Measurements from ENCODE around the gene KCNK7.

The KCNK7 gene

DNA sequence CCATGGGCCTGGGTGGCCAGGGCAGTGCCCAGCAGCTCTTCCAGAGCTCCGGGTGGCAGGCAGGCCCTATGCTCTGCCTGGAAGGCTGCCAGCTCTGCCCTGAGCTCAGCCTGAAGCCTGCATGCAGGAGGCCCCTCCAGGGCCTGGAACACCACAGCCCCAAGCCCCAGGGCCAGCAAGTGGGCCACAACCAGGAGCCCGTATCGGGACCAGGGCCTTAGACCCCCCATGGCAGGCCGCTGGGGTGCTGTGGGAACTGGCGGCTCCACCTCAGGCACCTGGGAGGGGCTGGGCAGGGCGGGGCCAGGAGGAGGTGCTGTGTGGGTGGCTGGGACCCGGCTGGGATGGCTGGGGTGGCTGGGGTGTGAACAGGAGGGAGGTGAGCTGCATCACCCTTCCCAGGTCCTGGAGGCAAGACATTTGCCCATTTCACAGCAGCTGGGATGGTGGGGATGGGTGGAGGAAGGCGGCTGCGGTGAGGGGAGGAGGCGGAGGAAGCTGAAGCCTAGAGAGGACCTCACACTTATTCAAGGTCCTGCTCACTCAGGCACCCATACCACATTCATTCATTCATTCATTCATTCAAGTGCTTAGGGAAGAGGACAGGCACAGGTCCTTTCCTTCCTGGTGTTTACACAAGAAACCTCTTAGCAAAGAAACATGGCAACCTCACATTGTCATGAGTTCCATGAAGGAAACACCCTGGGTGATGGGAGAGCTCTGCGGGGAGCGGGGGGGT lies at the start of gene KCNK7:
Gene KCNK7, minus strand, starts transcription at position 258 of the 739 bp plus-strand sequence. Its CDS starts 28 bp downstream, at position 230.
- TF ChIP-seq, protein P1, sequence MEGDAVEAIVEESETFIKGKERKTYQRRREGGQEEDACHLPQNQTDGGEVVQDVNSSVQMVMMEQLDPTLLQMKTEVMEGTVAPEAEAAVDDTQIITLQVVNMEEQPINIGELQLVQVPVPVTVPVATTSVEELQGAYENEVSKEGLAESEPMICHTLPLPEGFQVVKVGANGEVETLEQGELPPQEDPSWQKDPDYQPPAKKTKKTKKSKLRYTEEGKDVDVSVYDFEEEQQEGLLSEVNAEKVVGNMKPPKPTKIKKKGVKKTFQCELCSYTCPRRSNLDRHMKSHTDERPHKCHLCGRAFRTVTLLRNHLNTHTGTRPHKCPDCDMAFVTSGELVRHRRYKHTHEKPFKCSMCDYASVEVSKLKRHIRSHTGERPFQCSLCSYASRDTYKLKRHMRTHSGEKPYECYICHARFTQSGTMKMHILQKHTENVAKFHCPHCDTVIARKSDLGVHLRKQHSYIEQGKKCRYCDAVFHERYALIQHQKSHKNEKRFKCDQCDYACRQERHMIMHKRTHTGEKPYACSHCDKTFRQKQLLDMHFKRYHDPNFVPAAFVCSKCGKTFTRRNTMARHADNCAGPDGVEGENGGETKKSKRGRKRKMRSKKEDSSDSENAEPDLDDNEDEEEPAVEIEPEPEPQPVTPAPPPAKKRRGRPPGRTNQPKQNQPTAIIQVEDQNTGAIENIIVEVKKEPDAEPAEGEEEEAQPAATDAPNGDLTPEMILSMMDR (IDR thresholded peaks at IDR 0.05; ENCODE audit: low read depth, low read length) = no peak
- H3K4me3 ChIP-seq (ENCODE audit: low read depth, low read length) = no peak within 1 kb of the TSS

DNA sequence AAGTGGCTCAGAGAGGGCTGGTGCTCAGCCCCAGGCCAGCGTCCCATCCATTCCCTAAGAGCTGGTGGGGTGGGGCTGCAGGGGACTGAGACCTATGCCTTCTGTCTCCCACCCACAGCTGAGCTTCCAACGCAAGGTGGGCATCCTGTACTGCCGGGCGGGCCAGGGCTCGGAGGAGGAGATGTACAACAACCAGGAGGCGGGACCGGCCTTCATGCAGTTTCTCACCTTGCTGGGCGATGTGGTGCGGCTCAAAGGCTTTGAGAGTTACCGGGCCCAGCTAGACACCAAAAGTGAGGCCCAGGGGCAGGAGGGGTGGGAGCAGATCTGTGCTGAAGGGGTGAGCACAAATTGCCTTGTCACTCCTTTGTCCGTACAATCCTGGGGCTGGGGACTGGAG lies 49.2 kb upstream of the KCNK7 start:
- no peak overlapping the region for H3K4me3 ChIP-seq (ENCODE audit: low read depth, low read length)
- TF ChIP-seq, protein P1 (IDR thresholded peaks at IDR 0.05; ENCODE audit: low read depth, low read length) = no peak

GRCh38 chr11:65643971-65644370 lies 48.4 kb upstream of the KCNK7 start:
- no peak overlapping the region for H3K4me3 ChIP-seq (ENCODE audit: low read depth, low read length)

GRCh38 chr11:65642014-65642671 lies 46.5 kb upstream of the KCNK7 start:
- no peak overlapping the region for H3K4me3 ChIP-seq (ENCODE audit: low read depth, low read length)
- TF ChIP-seq, protein P1 (IDR thresholded peaks at IDR 0.05; ENCODE audit: low read depth, low read length) = no peak

More at GRCh38 chr11:65643971-65644370, 48.4 kb upstream of the KCNK7 start:
- TF ChIP-seq, protein P1 (IDR thresholded peaks at IDR 0.05; ENCODE audit: low read depth, low read length) = no peak

DNA sequence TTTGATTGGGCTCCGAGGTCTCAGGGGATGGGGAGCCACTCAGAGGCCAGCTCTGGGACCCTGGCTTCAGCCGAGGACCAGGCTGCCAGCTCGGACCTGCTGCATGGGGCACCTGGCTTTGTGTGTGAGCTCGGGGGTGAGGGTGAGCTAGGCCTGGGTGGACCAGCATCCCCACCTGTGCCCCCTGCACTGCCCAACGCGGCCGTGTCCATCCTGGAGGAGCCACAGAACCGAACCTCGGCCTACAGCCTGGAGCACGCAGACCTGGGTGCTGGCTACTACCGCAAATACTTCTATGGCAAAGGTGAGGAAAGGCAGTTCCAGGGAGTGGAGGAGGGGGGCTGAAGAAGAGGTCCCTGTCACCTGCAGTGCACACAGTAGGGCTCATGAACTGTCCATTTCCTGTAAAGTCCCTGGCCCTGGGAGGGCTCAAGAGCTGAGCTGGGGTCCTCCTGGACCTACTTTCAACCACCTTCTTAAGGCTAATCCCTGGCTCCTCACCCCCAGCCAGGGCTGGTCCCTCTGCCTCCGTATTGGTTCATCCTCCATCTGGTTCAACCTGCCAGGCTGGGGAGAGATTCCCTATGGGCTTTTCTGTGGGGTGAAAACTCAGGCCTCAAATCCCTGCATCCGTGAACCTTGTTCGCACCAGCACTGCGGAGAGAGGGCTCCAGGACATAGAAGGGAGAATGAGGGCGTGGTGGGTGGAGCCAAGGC lies 45.9 kb upstream of the KCNK7 start:
- TF ChIP-seq, protein P1 (IDR thresholded peaks at IDR 0.05; ENCODE audit: low read depth, low read length) = no peak
- no peak overlapping the region for H3K4me3 ChIP-seq (ENCODE audit: low read depth, low read length)

- no peak overlapping the region for H3K4me3 ChIP-seq (ENCODE audit: low read depth, low read length)
- TF ChIP-seq, protein P1 (IDR thresholded peaks at IDR 0.05; ENCODE audit: low read depth, low read length) = no peak
Observed at GRCh38 chr11:65640483-65641296, 45.1 kb upstream of the KCNK7 start.

All from WI38 (cell line).